PC-9 (cell line): ENCODE data around the gene CERKL. TPM values are rescaled to one million over a fixed set of nuclear protein-coding genes. Genes with fewer than 3 reads are reported as not detected.
"Not testable (repeated sequence)": the region's sequence is repeated elsewhere in the genome, so short reads cannot be mapped to it uniquely, and the experiment has no call there.

Experiments
- Bru-seq: library from RNA; stranded (reverse); fragments of 400-500 nt; gene quantifications from one replicate; lab custom pipeline; 2021; lab: Mats Ljungman, UMichigan
- BruChase-seq, 2 experiments: library from RNA; stranded (reverse); fragments of 400-500 nt; gene quantifications; one replicate each; lab custom pipeline; 2021; lab: Mats Ljungman, UMichigan
- BruUV-seq: library from RNA; stranded (reverse); fragments of 400-500 nt; replicated peaks from 2 replicates; lab custom pipeline; 2021; lab: Mats Ljungman, UMichigan
- CTCF ChIA-PET: fragments of 300-600 bp; sonication (Branson Sonifier 250); formaldehyde crosslinking; loops from one replicate; lab custom pipeline; 2022; ENCODE audit warnings: antibody characterized with exemption; lab: Charles Lee
- POLR2A ChIA-PET: fragments of 300-600 bp; sonication (Branson Sonifier 250); formaldehyde crosslinking; loops from one replicate; lab custom pipeline; 2022; ENCODE audit warnings: antibody characterized with exemption; ENCODE audit not compliant: unreplicated experiment; lab: Charles Lee
- DNase-seq, 2 experiments: peaks; one replicate each; pipeline versions ENCODE4 v3.0.0 to v3.0.0-alpha.2; 2015 to 2022; ENCODE audit warnings: mixed read lengths in 1 of 2
- H2AFZ ChIP-seq: fragments of 200-600 bp; sonication (generic); 2 replicates; pipeline ENCODE4 v1.8.1; 2017; ENCODE audit warnings: antibody characterized with exemption
- H3F3A ChIP-seq: fragments of 200-600 bp; sonication (generic); 2 replicates; pipeline ENCODE4 v1.8.1; 2017; ENCODE audit warnings: antibody characterized with exemption, mild to moderate bottlenecking, low read depth; ENCODE audit not compliant: insufficient read depth
- H3K27ac ChIP-seq: fragments of 200-600 bp; sonication (generic); 2 replicates; pipeline ENCODE4 v1.6.1; 2016; ENCODE audit warnings: mixed run types
- H3K27me3 ChIP-seq: fragments of 200-600 bp; sonication (generic); 2 replicates; pipeline ENCODE4 v1.6.1; 2016; ENCODE audit warnings: low read depth, mixed run types; ENCODE audit not compliant: insufficient read depth
- H3K36me3 ChIP-seq: fragments of 200-600 bp; sonication (generic); 2 replicates; pipeline ENCODE4 v1.6.1; 2016; ENCODE audit warnings: low read depth, mixed run types
- H3K4me1 ChIP-seq: fragments of 200-600 bp; sonication (generic); replicated peaks from 2 replicates; pipeline ENCODE4 v1.6.1; 2016; ENCODE audit warnings: mixed run types; ENCODE audit not compliant: insufficient read depth
- H3K4me2 ChIP-seq: fragments of 200-600 bp; sonication (generic); 2 replicates; pipeline ENCODE4 v1.6.1; 2017; ENCODE audit warnings: mixed run types
- H3K4me3 ChIP-seq: fragments of 200-600 bp; sonication (generic); 2 replicates; pipeline ENCODE4 v1.6.1; 2016; ENCODE audit warnings: mixed run types
- H3K79me2 ChIP-seq: fragments of 200-600 bp; sonication (generic); 2 replicates; pipeline ENCODE4 v1.6.1; 2017; ENCODE audit warnings: low read depth, mixed run types
- H3K9me2 ChIP-seq: fragments of 200-600 bp; sonication (generic); 2 replicates; pipeline ENCODE4 v1.8.1; 2017; ENCODE audit warnings: mild to moderate bottlenecking; ENCODE audit not compliant: insufficient read depth
- H3K9me3 ChIP-seq: fragments of 200-600 bp; sonication (generic); 2 replicates; pipeline ENCODE4 v1.8.1; 2016; ENCODE audit warnings: low read depth; ENCODE audit not compliant: insufficient read depth
- H4K20me1 ChIP-seq: fragments of 200-600 bp; sonication (generic); 2 replicates; pipeline ENCODE4 v1.8.1; 2017; ENCODE audit not compliant: insufficient read depth
- CTCF ChIP-seq: fragments of 200-600 bp; sonication (generic); conservative IDR thresholded peaks from 2 replicates; pipeline ENCODE4 v1.6.1; 2017; ENCODE audit warnings: mixed run types, antibody characterized with exemption, mild to moderate bottlenecking, moderate library complexity
- EZH2 ChIP-seq: fragments of 200-600 bp; sonication (generic); IDR thresholded peaks from 2 replicates; pipeline ENCODE4 v1.8.0; 2017; ENCODE audit warnings: antibody characterized with exemption, low read depth
- intact Hi-C: fragments of 100-400 bp; cut with micrococcal nuclease; formaldehyde crosslinking; loops from one replicate; pipeline ENCODE4 v1.10.0; 2022; ENCODE audit not compliant: unreplicated experiment
- long read RNA-seq: library from polyadenylated mRNA; stranded (forward); transcript quantifications from one replicate; pipeline ENCODE4 v2.0.0, GENCODE V29; 2022
- total RNA-seq: library from RNA; stranded (reverse); gene quantifications from 2 replicates; pipeline ENCODE4 v1.2.3, GENCODE V29; 2021

The CERKL gene, protein sequence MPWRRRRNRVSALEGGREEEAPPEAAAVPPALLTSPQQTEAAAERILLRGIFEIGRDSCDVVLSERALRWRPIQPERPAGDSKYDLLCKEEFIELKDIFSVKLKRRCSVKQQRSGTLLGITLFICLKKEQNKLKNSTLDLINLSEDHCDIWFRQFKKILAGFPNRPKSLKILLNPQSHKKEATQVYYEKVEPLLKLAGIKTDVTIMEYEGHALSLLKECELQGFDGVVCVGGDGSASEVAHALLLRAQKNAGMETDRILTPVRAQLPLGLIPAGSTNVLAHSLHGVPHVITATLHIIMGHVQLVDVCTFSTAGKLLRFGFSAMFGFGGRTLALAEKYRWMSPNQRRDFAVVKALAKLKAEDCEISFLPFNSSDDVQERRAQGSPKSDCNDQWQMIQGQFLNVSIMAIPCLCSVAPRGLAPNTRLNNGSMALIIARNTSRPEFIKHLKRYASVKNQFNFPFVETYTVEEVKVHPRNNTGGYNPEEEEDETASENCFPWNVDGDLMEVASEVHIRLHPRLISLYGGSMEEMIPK
- total RNA-seq (1.5 and 1.6 TPM in 2 replicates), Bru-seq, nascent RNA (percentile 38 among the genes with signal in this experiment), BruChase-seq, experiment 1, labeled RNA remaining after a 2-hour chase (percentile 25 among the genes with signal in this experiment), BruChase-seq, experiment 2, labeled RNA remaining after a 6-hour chase (percentile 25 among the genes with signal in this experiment)
- long read RNA-seq, partial matches to known transcripts, result 0 of 3 reads
- long read RNA-seq, other reads (novel, unspliced or antisense), result 2 of 3 reads

GRCh38 chr2:181656450-181657291 lies at the start of gene CERKL:
Gene CERKL (minus strand): TSS chr2:181657105. CDS start chr2:181657006, 99 bp downstream.
- BruUV-seq, result TSS peak; percentile 42
- H3K36me3 ChIP-seq, result no peaks in the 10 kb centered on the region
- TF ChIP-seq EZH2 (no peak), CTCF (no peak)
- DNase-seq, result peak; percentile 48 to 89
- 0 out of 2 replicates have a peak, but pooled peaks cover 6% of the 10 kb centered on the region for H3K4me1 ChIP-seq
- H3K4me2 ChIP-seq, result peak within 1 kb of the TSS; percentile 74
- H3K4me3 ChIP-seq, result peak within 1 kb of the TSS; percentile 52
- intact Hi-C loops, result loop anchor here (2.0 kb wide), 1 partner anchor 20 kb away; no protein-coding TSS in a partner anchor
- no peaks in the 10 kb centered on the region for H3K9me2 ChIP-seq
- H3K9me3 ChIP-seq, result no peaks in the 10 kb centered on the region
- H3F3A ChIP-seq, result no peaks in the 10 kb centered on the region
- H3K79me2 ChIP-seq, result no peaks in the 10 kb centered on the region
- POLR2A ChIA-PET, result interaction anchor here (0.6 kb wide), 1 partner anchor 1853 kb away, joined by 9 read pairs; no protein-coding TSS in a partner anchor
- H3K27ac ChIP-seq, result no peak within 1 kb of the TSS
- peak within 1 kb of the TSS; percentile 91 for H2AFZ ChIP-seq
- H4K20me1 ChIP-seq, result no peaks in the 10 kb centered on the region
- CTCF ChIA-PET, result no interaction called here
- H3K27me3 ChIP-seq, result no peaks in the 10 kb centered on the region

- BruUV-seq, H3K4me1 ChIP-seq, H3K9me3 ChIP-seq, H3K36me3 ChIP-seq, H3K79me2 ChIP-seq, DNase-seq, H3K9me2 ChIP-seq, H4K20me1 ChIP-seq, intact Hi-C loops, CTCF ChIA-PET, H3K4me3 ChIP-seq, H3F3A ChIP-seq, H3K4me2 ChIP-seq, H2AFZ ChIP-seq, H3K27ac ChIP-seq, POLR2A ChIA-PET, H3K27me3 ChIP-seq: not testable (repeated sequence)
Observed at GRCh38 chr2:181702519-181702918, 45.6 kb upstream of the CERKL start.

DNA sequence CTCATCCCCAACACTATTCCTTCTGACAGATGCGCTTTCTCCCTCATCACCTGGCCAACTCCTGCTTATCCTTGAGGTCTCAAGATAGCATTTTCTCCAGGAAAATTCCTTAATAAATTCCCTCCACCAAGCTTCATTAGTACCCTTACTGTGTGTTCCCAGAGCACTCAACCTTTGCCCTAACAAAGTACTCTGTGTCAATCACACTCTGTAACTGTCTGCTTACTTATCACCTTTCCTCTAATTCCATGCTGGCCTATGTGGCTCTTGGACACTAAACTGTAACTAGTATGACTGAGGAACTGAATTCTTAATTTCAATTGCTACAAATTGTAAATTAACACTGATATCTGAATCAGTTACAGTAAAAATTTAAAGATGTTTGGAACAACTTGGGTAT lies 41.3 kb upstream of the CERKL start:
- Histone ChIP-seq H3K4me2 (no peak overlapping the region), H3K36me3 (no peaks in the 10 kb centered on the region), H4K20me1 (no peaks in the 10 kb centered on the region), H2AFZ (no peak overlapping the region), H3K79me2 (no peaks in the 10 kb centered on the region), H3K9me2 (no peaks in the 10 kb centered on the region; the same call in 1 of the 2 replicates), H3K9me3 (peaks cover 3% of the 10 kb centered on the region; the same call in 1 of the 2 replicates), H3K4me1 (no peaks in the 10 kb centered on the region), H3K27ac (no peak overlapping the region), H3F3A (no peaks in the 10 kb centered on the region), H3K4me3 (no peak overlapping the region), H3K27me3 (no peaks in the 10 kb centered on the region)
- CTCF ChIA-PET, result no interaction called here
- POLR2A ChIA-PET, result no interaction called here
- intact Hi-C loops, result no loop called here
- no peak for DNase-seq
- no TSS peak for BruUV-seq
- TF ChIP-seq EZH2 (no peak), CTCF (no peak)
